Heart right ventricle (tissue), 16 donors: ENCODE measurements around the gene NCAM1. TPM values are rescaled to one million over a fixed set of nuclear protein-coding genes. Genes with fewer than 3 reads are reported as not detected.
"Not testable (repeated sequence)": the region's sequence is repeated elsewhere in the genome, so short reads cannot be mapped to it uniquely, and the experiment has no call there.

Source experiments
- ATAC-seq, 8 donors: fragments of 200-7000 bp; cut with Tn5 transposase; one replicate each; pipeline ENCODE4 v1.9.1; 2020; ENCODE audit warnings: mild to moderate bottlenecking in 8 of 8, moderate library complexity in 8 of 8, moderate number of reproducible peaks in 1 of 8
- DNase-seq, 2 donors: peaks; one replicate each; pipeline ENCODE4 v3.0.0-alpha.2; 2020
- H3K27ac ChIP-seq, 10 donors: fragments of 200-600 bp; sonication (generic) in 2 of 10; one replicate each; pipeline versions ENCODE4 v1.5.0 to v1.8.0; 2020 to 2022; ENCODE audit warnings: mild to moderate bottlenecking in 3 of 10
- H3K27me3 ChIP-seq, 7 donors: fragments of 200-600 bp; one replicate each; pipeline ENCODE4 v1.8.0; 2021 to 2022; ENCODE audit warnings: mild to moderate bottlenecking in 2 of 7
- H3K36me3 ChIP-seq, 9 donors: fragments of 200-600 bp; sonication (generic) in 1 of 9; one replicate each; pipeline versions ENCODE4 v1.5.0 to v1.8.0; 2020 to 2022; ENCODE audit warnings: mild to moderate bottlenecking in 2 of 9
- H3K4me1 ChIP-seq, 9 donors: fragments of 200-600 bp; sonication (generic) in 1 of 9; one replicate each; pipeline versions ENCODE4 v1.5.0 to v1.8.0; 2020 to 2022; ENCODE audit warnings: mild to moderate bottlenecking in 4 of 9
- H3K4me3 ChIP-seq, 10 donors: fragments of 200-600 bp; sonication (generic) in 2 of 10; one replicate each; pipeline versions ENCODE4 v1.5.0 to v1.8.0; 2020 to 2022; ENCODE audit warnings: mild to moderate bottlenecking in 7 of 10, moderate library complexity in 2 of 10
- H3K9me3 ChIP-seq, 11 donors: fragments of 200-600 bp in 10 of 11; sonication (generic) in 2 of 11; one replicate each; pipeline versions ENCODE4 v1.5.0 to v1.8.0; 2013 to 2022; ENCODE audit warnings: mild to moderate bottlenecking in 2 of 11, control low read depth in 1 of 11, moderate library complexity in 1 of 11
- WGBS, 2 donors: extraction: QIAGEN DNeasy Blood & Tissue Kit; methylation state at CpG; one replicate each; pipeline ENCODE4 v1.1.7; 2013; ENCODE audit warnings: inconsistent platforms in 1 of 2; 5-methylcytosine and 5-hydroxymethylcytosine counted together
- intact Hi-C, 10 donors: fragments of 100-400 bp; cut with DNase I; formaldehyde crosslinking; loops; one replicate each; pipeline versions ENCODE4 v1.11.1 to v1.14.2; 2022
- polyA plus RNA-seq, 2 donors: library from polyadenylated mRNA; stranded (reverse); fragments of 200-250 nt; gene quantifications; one replicate each; pipeline ENCODE4 v1.2.3, GENCODE V29; 2013
- total RNA-seq, 10 donors: library from RNA; stranded (reverse); fragmentation: NEBNext Ultra II Directional in 3 of 10; extraction: Animal tissue kit (Norgen Biotek cat#: 25700) in 3 of 10; gene quantifications; one replicate each; pipeline versions ENCODE4 v1.2.1 to v1.2.4, GENCODE V29; 2021 to 2023
- TF ChIP-seq, protein P1 (sequence below), 9 donors: fragments of 200-600 bp; sonication (generic) in 2 of 9; IDR thresholded peaks; one replicate each; pipeline versions ENCODE4 v1.5.0 to v1.8.0; 2021 to 2022; ENCODE audit warnings: antibody characterized with exemption in 9 of 9, mild to moderate bottlenecking in 5 of 9, moderate library complexity in 1 of 9
- donor health status: Arrhythmogenic right ventricular cardiomyopathy.
- donor health status: ischemic (EF 13 %, LVEDD 7.1; RV severe dilation, severe dysfunction).
- donor health status: healthy with polysubstance abuse.
- donor health status: DM: no; HTN: yes; CAD: no.
- donor health status: DM: no; HTN: no; CAD: no.
- donor health status: ischemic (EF 25% LVEDD 6.9; RV normal size, moderate dysfunction).
- donor health status: ischemic (EF 25% LVEDD 5.7; RV mildly dilated, moderate dysfunction).
- donor health status: healthy.
- donor health status: DM: yes; HTN: yes; CAD: no.
- donor health status: Ischemic cardiomyopathy.
- donor health status: ischemic (EF 35%, LVEDD 5.7; RV mildly dilated, moderate dysfunction).
- donor health status: nonischemic (EF 11% LVEDD 7.7; RV severe dilation, severe dysfunction).
- donor health status: DM: yes; HTN: yes; CAD: no.
- donor health status: PGD.
- donor health status: ischemic (EF 29% LVEDD 5.4; RV normal size, mild dysfunction).
- donor health status: nonischemic (EF 23%, LVEDD 6.1; RV moderate dilation, normal function).

The NCAM1 gene
- total and polyA plus RNA-seq, 12 donors, result 76.8 to 454 (median 328) TPM

DNA sequence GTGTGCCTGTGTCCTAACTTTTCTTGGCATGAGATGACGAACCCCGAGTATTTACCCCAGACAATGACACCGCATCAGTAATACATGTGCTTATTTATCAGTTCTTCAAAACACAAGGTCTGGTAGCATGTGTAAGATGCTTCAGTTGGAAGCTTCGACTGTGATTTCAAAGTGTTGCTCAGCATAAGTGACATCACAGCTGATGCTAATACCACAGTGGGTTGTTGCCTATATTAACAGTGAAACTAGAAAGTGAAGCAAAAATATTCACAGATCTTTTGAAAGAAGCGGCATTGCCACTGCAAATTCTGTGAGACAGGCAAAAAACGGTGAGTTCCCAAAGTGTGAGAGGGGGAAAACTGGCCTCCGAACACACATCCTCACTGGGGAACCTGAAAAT, 334.8 kb downstream of the NCAM1 start:
- Histone ChIP-seq H3K9me3 (no peaks in the 10 kb centered on the region), H3K4me3 (no peak overlapping the region), H3K4me1 (peaks cover 0 to 7% (median 0%) of the 10 kb centered on the region in 9 donors), H3K36me3 (no peaks in the 10 kb centered on the region), H3K27ac (no peak overlapping the region), H3K27me3 (peaks cover 0 to 27% (median 0%) of the 10 kb centered on the region in 7 donors)
- no peak for DNase-seq
- TF ChIP-seq, protein P1, sequence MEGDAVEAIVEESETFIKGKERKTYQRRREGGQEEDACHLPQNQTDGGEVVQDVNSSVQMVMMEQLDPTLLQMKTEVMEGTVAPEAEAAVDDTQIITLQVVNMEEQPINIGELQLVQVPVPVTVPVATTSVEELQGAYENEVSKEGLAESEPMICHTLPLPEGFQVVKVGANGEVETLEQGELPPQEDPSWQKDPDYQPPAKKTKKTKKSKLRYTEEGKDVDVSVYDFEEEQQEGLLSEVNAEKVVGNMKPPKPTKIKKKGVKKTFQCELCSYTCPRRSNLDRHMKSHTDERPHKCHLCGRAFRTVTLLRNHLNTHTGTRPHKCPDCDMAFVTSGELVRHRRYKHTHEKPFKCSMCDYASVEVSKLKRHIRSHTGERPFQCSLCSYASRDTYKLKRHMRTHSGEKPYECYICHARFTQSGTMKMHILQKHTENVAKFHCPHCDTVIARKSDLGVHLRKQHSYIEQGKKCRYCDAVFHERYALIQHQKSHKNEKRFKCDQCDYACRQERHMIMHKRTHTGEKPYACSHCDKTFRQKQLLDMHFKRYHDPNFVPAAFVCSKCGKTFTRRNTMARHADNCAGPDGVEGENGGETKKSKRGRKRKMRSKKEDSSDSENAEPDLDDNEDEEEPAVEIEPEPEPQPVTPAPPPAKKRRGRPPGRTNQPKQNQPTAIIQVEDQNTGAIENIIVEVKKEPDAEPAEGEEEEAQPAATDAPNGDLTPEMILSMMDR (IDR thresholded peaks at IDR 0.05), result no peak
- WGBS, 2 donors, result 82 to 83% methylated on average over 7 of the region's 7 CpGs
- intact Hi-C loops, result loop anchor here in 3 of 10 donors (10.0 kb wide), 3 partner anchors 1011 to 1081 kb away; partner anchors contain the start of gene PTS (in 1 of the 3)
- no peak for ATAC-seq

DNA sequence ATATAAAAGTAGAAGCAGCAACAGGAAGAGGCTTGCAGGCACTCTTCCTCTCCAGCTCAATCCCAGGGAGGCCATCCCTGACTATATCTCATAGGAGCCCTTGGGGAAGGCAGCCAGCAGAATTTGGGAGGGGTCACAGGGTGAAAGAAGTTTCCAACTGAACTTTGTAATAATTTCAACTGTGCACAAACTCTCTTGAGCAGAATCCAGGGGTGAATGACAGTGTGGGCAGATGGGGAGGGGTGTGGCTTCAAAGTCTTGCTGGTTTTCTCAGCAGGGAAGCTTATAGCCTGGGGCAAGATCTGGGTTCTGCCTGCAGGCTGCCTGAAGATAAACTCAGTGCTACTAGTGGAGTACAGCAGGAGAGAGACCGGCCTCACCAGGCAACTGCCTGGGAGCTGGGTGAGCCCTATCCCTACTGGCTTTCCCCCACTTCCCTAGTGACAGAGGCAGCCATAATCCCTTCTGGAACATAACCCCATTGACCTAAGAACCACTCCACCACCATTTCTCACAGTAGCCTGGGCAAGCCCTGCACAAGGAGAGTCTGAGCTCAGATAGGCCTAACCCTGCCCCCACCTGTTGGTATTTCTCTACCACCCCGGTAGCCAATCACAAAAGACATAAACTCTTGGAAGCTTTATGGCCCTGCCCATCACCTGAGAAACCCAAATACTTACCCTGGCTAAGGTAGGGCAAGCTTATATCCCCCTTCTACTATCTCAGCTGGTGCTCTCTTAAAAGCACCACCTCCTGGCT, 335.4 kb downstream of the NCAM1 start:
- peaks cover 0 to 29% (median 0%) of the 10 kb centered on the region in 7 donors for H3K27me3 ChIP-seq
- intact Hi-C loops, result loop anchor here in 3 of 10 donors (10.0 kb wide), 3 partner anchors 1012 to 1082 kb away; partner anchors contain the start of gene PTS (in 1 of the 3)
- H3K9me3 ChIP-seq, result no peaks in the 10 kb centered on the region
- DNase-seq (no peak), ATAC-seq (no peak)
- no peak overlapping the region for H3K27ac ChIP-seq
- H3K4me1 ChIP-seq, result peaks cover 0 to 7% (median 0%) of the 10 kb centered on the region in 9 donors
- no peaks in the 10 kb centered on the region for H3K36me3 ChIP-seq
- no peak overlapping the region for H3K4me3 ChIP-seq
- 80 to 84% methylated on average over 2 of the region's 2 CpGs for WGBS, 2 donors
- TF ChIP-seq, protein P1 (IDR thresholded peaks at IDR 0.05), result no peak

DNA sequence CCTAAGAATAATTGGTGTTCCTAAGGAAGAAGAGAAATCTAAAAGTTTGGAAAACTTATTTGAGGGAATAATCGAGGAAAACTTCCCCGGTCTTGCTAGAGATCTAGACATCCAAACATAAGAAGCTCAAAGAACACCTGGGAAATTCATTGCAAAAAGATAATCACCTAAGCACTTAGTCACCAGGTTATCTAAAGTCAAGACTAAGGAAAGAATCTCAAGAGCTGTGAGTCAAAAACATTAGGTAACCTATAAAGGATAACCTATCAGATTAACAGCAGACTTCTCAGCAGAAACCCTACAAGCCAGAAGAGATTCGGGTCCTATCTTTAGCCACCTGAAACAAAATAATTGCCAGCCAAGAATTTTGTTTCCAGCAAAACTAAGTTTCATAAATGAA, 337.3 kb downstream of the NCAM1 start:
- intact Hi-C loops, result loop anchor here in 3 of 10 donors (10.0 kb wide), 3 partner anchors 1014 to 1084 kb away; partner anchors contain the start of gene PTS (in 1 of the 3)
- not testable (repeated sequence) for H3K27ac ChIP-seq, H3K36me3 ChIP-seq, H3K4me1 ChIP-seq, H3K4me3 ChIP-seq, DNase-seq, ATAC-seq, H3K9me3 ChIP-seq
- 92 to 93% methylated on average over 3 of the region's 3 CpGs for WGBS, 2 donors
- peaks cover 0 to 30% (median 0%) of the 10 kb centered on the region in 7 donors for H3K27me3 ChIP-seq

DNA sequence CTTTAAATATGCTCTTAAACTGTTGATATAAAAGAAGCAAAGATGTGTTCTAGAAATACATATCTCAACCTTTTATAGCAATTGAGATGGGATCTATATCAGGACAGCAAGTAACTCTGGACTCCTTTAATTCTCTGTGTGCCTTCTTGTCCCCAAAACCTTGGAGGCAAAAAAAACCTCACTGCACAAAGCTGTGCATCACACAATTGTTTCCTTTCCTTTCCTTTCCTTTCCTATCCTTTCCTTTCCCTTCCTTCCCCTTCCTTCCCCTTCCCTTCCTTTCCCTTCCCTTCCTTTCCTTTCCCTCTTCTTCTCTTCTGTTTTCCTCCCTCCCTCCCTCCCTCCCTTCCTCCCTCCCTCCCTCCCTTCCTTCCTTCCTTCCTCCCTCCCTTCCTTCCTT, 343.7 kb downstream of the NCAM1 start:
- Histone ChIP-seq H3K27ac (no peak overlapping the region), H3K4me3 (no peak overlapping the region), H3K4me1 (peaks cover 0 to 5% (median 0%) of the 10 kb centered on the region in 9 donors), H3K27me3 (peaks cover 0 to 9% (median 0%) of the 10 kb centered on the region in 7 donors), H3K36me3 (no peaks in the 10 kb centered on the region), H3K9me3 (no peaks in the 10 kb centered on the region)
- DNase-seq (no peak), ATAC-seq (no peak)
- intact Hi-C loops, result loop anchor here (1.0 to 10.0 kb wide), 11 partner anchors 60 to 492 kb away; no protein-coding TSS in a partner anchor
- TF ChIP-seq, protein P1 (IDR thresholded peaks at IDR 0.05), result no peak
